Stimulated activated CD4-positive, alpha-beta T cell treated with anti-CD3 and anti-CD28 coated beads, Interleukin-15, amount 100 ng/mL, for 1 hour (primary cell): ENCODE results near the gene UCK1.

ENCODE experiments used
- DNase-seq, 2 donors: peaks; one replicate each; pipeline ENCODE4 v3.0.0-alpha.2; 2020; ENCODE audit warnings: low read depth in 1 of 2, low spot score in 1 of 2

Gene UCK1

DNA sequence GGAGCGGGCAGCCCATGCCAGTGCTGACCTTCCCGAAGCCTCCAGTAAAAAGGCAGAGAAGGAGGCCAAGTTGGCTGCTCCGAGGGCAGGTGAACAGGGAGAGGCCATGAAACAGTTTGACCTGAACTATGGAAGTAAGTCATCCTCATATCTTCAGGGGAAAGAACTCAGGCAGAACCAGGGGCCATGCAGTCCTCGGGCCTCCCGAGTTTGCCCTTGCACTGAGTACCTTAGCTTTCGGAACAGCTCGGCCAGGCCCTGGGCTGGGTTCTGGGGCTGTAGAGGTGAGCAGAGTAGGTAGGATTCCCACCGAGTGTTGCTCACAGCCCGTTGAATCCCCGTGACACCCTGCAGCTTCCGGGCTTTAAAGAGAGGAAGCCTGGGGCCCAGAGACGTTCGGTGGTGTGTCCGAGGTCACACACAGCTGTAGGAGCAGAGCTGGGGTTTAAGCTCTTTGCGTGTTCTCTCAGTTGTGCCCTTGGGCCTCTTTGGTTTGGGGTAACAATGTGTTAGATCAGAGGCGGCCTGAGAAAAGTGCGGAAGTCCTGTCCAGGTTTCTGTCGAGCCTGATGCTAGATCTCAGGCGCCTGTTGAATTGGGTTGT lies 53.1 kb downstream of the UCK1 start:
- no peak for DNase-seq

- DNase-seq = no peak
These were observed 53.7 kb downstream of the UCK1 start for GRCh38 chr9:131477367-131477766.

GRCh38 chr9:131476777-131477345 lies 54.2 kb downstream of the UCK1 start:
- DNase-seq = no peak

DNA sequence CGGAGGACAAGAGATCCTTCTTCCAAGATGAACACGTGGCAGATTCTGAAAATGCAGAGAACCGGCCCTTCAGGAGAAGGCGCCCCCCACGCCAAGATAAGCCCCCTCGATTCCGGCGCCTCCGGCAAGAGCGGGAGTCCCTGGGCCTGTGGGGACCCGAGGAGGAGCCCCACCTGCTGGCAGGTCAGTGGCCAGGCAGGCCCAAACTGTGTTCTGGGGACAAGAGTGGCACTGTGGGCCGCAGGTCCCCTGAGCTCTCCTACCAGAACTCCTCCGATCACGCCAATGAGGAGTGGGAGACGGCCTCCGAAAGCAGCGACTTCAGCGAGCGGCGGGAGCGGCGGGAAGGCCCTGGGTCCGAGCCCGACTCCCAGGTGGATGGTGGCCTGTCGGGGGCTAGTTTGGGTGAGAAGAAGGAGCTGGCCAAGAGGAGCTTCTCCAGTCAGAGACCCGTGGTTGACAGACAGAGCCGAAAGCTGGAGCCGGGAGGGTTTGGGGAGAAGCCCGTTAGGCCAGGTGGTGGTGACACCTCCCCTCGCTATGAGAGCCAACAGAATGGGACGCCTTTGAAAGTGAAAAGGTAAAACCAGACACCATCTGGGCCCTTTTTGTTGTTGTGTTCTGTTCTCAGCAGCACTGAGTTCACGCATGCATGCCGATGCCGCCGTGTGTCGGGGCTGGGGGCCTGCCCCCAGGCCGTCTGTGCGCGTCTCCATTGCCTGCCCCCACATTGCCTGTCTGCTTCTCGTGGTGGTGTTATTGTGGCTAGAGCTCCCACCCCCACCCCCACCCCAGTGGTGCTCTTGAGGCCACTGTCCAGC lies 54.9 kb downstream of the UCK1 start:
- DNase-seq = no peak

GRCh38 chr9:131475111-131475955 lies 55.7 kb downstream of the UCK1 start:
- no peak for DNase-seq

- no peak for DNase-seq
These were observed 56.4 kb downstream of the UCK1 start for GRCh38 chr9:131474711-131475110.

GRCh38 chr9:131473891-131474290 lies 57.2 kb downstream of the UCK1 start:
- DNase-seq = no peak
